Endothelial cell of umbilical vein (primary cell): Measurements from ENCODE around the gene CAPN5.

ENCODE experiments used
- EZH2 ChIP-seq: IDR thresholded peaks from 2 replicates; pipeline ENCODE4 v1.6.1; 2012; ENCODE audit warnings: borderline replicate concordance, low read depth, mild to moderate bottlenecking, moderate library complexity, low read length, inconsistent platforms; ENCODE audit not compliant: severe bottlenecking
- POLR2A ChIP-seq: IDR thresholded peaks from 2 replicates; pipeline ENCODE4 v1.6.1; 2012; ENCODE audit warnings: low read depth, mild to moderate bottlenecking, control low read depth, low read length
- TF ChIP-seq, protein P1 (sequence below), 2 donors: IDR thresholded peaks; 1 replicate in 1 of 2; 2 replicates in 1 of 2; pipeline ENCODE4 v1.5.1; 2011; ENCODE audit warnings: low read length in 2 of 2, mild to moderate bottlenecking in 2 of 2, moderate library complexity in 2 of 2, control low read depth in 1 of 2, inconsistent platforms in 1 of 2, low read depth in 1 of 2; ENCODE audit not compliant: insufficient read depth in 1 of 2; ENCODE audit errors: extremely low read depth in 1 of 2
- TF ChIP-seq, protein P2 (sequence below): IDR thresholded peaks from 2 replicates; pipeline ENCODE4 v1.6.1; 2011; ENCODE audit not compliant: insufficient read depth, insufficient read length

DNA sequence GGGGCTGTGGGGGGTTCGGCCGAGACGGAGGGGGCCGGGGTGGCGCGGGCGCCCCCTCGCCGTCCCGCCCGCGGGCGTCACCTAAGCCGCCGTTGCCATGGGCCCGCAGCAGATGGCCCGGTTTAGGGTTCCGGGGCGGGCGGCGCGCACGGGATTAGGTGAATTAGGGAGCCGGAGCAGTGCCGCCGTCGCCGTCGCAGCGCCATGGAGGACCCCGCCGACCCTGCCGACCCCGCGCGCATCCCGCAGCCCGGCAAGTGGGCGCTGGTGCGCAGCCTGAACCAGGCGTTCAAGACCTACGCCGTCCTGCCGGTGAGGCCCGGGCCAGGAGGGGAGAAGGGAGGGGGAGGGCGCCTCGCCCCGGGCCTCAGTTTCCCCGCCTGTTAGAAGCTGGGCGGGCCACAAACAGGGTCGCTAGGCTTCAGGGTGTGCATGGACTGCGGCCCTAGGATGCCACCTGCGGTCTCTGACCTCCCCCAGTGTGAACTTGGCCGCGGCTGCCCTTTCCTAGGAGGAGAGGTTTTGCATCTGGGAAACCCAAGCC, 71.4 kb downstream of the CAPN5 start:
- TF ChIP-seq, protein P1, sequence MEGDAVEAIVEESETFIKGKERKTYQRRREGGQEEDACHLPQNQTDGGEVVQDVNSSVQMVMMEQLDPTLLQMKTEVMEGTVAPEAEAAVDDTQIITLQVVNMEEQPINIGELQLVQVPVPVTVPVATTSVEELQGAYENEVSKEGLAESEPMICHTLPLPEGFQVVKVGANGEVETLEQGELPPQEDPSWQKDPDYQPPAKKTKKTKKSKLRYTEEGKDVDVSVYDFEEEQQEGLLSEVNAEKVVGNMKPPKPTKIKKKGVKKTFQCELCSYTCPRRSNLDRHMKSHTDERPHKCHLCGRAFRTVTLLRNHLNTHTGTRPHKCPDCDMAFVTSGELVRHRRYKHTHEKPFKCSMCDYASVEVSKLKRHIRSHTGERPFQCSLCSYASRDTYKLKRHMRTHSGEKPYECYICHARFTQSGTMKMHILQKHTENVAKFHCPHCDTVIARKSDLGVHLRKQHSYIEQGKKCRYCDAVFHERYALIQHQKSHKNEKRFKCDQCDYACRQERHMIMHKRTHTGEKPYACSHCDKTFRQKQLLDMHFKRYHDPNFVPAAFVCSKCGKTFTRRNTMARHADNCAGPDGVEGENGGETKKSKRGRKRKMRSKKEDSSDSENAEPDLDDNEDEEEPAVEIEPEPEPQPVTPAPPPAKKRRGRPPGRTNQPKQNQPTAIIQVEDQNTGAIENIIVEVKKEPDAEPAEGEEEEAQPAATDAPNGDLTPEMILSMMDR (IDR thresholded peaks at IDR 0.05; ENCODE audit: extremely low read depth in 1 of 2, insufficient read depth in 1 of 2, low read depth in 1 of 2, low read length in 2 of 2), result no peak
- TF ChIP-seq, protein P2, sequence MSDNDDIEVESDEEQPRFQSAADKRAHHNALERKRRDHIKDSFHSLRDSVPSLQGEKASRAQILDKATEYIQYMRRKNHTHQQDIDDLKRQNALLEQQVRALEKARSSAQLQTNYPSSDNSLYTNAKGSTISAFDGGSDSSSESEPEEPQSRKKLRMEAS, result no peak
- TF ChIP-seq POLR2A (no peak), EZH2 (no peak)
